ENCODE data around the gene DYNLT2. TPM values are rescaled to one million over a fixed set of nuclear protein-coding genes. Genes with fewer than 3 reads are reported as not detected.

DYNLT2 gene
- total and polyA plus RNA-seq, 10 donors, result 2.8 to 3.9 (median 3.6) TPM

- Histone ChIP-seq H3K36me3 (no peaks in the 10 kb centered on the region), H3K27me3 (replicated peaks in 1 of 7) (peaks cover 0 to 46% (median 5%) of the 10 kb centered on the region in 7 donors), H3K9me3 (no peaks in the 10 kb centered on the region), H3K4me3 (peak overlapping the region; percentile 24 to 68 (median 31)), H3K27ac (peak overlapping the region in 6 of 8 donors; percentile 14 to 51 (median 26)), H3K4me1 (peaks cover 9 to 23% (median 18%) of the 10 kb centered on the region in 6 donors)
- 0 to 2% (median 1%) methylated on average over 50 to 61 of the region's 61 CpGs for WGBS, 5 donors
- peak; percentile 93 for DNase-seq
- intact Hi-C loops (cut with DNase I; ENCODE audit: low total_unique reads), result loop anchor here (10.0 kb wide), 1 partner anchor 745 kb away; no protein-coding TSS in a partner anchor
- TF ChIP-seq CTCF (IDR thresholded peaks at IDR 0.05 in 8 of 11, conservative IDR thresholded peaks at IDR 0.05 in 3 of 11) (peak; percentile 90 to 98 (median 96)), POLR2A (IDR thresholded peaks at IDR 0.05) (no peak), POLR2AphosphoS5 (IDR thresholded peaks at IDR 0.05) (peak; percentile 40 to 75 (median 41))
Measured at GRCh38 chr6:169789944-169790927, 38.9 kb upstream of the DYNLT2 start.

DNA sequence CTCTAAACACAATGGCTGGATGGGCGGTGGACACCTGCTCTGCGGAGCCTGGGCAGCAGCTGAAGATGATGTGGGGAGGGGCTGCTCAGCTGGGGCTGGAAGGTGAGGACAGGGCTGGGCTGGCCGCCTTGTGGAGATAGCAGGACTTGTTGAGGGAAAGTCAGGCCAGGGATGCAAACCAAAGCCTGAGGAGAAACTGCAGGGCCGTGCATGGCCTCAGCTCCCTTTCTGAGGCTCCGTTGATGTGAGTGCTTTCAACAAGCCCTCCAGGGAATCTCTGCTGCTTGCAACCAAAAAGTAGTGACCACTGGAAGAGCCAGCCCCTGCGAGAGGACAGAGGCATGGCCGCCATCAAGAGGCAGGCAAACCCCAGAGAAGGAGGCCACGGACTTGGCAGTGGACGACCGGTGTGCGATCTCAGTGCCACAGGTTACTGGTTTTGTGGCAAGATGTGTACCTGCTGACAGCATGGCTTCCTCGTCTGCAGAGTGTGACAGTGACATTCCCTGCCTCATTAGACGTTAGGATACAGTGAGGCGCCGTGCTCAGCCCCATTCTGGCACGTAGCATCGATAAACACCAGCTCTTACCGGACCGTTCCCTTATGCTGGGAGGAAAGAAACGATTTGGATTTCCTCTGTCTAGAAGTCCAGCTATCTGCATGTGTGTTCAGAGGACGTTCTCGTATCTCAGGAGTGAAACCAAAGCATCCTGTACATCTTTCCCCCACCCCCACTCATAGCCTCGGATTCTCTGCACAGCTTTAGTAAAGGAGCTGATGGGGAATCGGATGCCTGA lies 38.0 kb upstream of the DYNLT2 start:
- Histone ChIP-seq H3K4me1 (peaks cover 9 to 23% (median 18%) of the 10 kb centered on the region in 6 donors), H3K4me3 (peak overlapping the region in 7 of 8 donors; percentile 24 to 68 (median 33)), H3K36me3 (peaks cover 0 to 9% (median 0%) of the 10 kb centered on the region in 6 donors), H3K27me3 (replicated peaks in 1 of 7) (peaks cover 0 to 37% (median 5%) of the 10 kb centered on the region in 7 donors), H3K27ac (no peak overlapping the region), H3K9me3 (no peaks in the 10 kb centered on the region)
- 68 to 76% (median 70%) methylated on average over 20 to 24 of the region's 24 CpGs for WGBS, 5 donors
- TF ChIP-seq POLR2AphosphoS5 (IDR thresholded peaks at IDR 0.05) (no peak), CTCF (IDR thresholded peaks at IDR 0.05 in 8 of 11, conservative IDR thresholded peaks at IDR 0.05 in 3 of 11) (no peak), POLR2A (IDR thresholded peaks at IDR 0.05) (no peak)
- intact Hi-C loops (cut with DNase I; ENCODE audit: low total_unique reads), result no loop called here
- DNase-seq, result no peak

DNA sequence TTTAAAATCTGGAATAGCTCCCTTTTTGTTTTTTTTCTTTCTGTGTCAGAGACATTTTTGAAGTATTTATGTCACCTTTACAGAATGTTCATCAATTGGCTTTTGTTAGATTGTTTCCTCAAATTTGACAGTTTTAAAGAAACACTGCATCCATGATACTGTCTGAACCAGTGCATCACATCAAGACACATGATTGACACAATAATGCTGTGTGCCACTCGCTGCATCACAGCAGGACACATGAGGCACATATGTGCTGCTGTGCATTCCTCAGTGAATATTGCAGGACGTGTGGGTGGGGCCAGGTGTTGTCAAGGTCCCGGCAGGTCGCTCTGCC lies 37.4 kb upstream of the DYNLT2 start:
- 75 to 87% (median 81%) methylated on average over 1 to 4 of the region's 4 CpGs for WGBS, 5 donors
- Histone ChIP-seq H3K27me3 (replicated peaks in 1 of 7) (peaks cover 0 to 36% (median 5%) of the 10 kb centered on the region in 7 donors), H3K4me3 (no peak overlapping the region), H3K27ac (no peak overlapping the region), H3K9me3 (no peaks in the 10 kb centered on the region), H3K36me3 (peaks cover 0 to 13% (median 0%) of the 10 kb centered on the region in 6 donors), H3K4me1 (peaks cover 9 to 23% (median 18%) of the 10 kb centered on the region in 6 donors)
- DNase-seq, result no peak
- no peak for TF ChIP-seq POLR2A (IDR thresholded peaks at IDR 0.05)
- TF ChIP-seq POLR2AphosphoS5 (IDR thresholded peaks at IDR 0.05), result no peak
- TF ChIP-seq CTCF (IDR thresholded peaks at IDR 0.05 in 8 of 11, conservative IDR thresholded peaks at IDR 0.05 in 3 of 11), result no peak
- intact Hi-C loops (cut with DNase I; ENCODE audit: low total_unique reads), result no loop called here
